Left forelimb (tissue), 1 donor: ENCODE data around the gene BLVRB.
"Not testable (repeated sequence)": the region's sequence is repeated elsewhere in the genome, so short reads cannot be mapped to it uniquely, and the experiment has no call there.

Experiments
- DNase-seq: peaks from one replicate; pipeline ENCODE4 v3.0.0-alpha.2; 2018; ENCODE audit warnings: low spot score

Gene BLVRB

GRCh38 chr19:40486017-40486416, 20.5 kb upstream of the BLVRB start:
- DNase-seq, result no peak

- DNase-seq, result not testable (repeated sequence)
These were observed 10.5 kb upstream of the BLVRB start for GRCh38 chr19:40475878-40476644.

GRCh38 chr19:40474737-40475136, 9.2 kb upstream of the BLVRB start:
- no peak for DNase-seq

GRCh38 chr19:40472516-40472915, 7.0 kb upstream of the BLVRB start:
- no peak for DNase-seq

GRCh38 chr19:40471111-40471510, 5.6 kb upstream of the BLVRB start:
- no peak for DNase-seq

GRCh38 chr19:40469011-40469410, 3.5 kb upstream of the BLVRB start:
- DNase-seq, result no peak

GRCh38 chr19:40466985-40467734, 1.6 kb upstream of the BLVRB start, which contains the start of gene SPTBN4:
SPTBN4 (plus strand) TSS chr19:40467001; CDS start chr19:40472622, 5,621 bp downstream.
- DNase-seq, result no peak

GRCh38 chr19:40466219-40466984, 857 bp upstream of the BLVRB start:
- no peak for DNase-seq

GRCh38 chr19:40465025-40465556, 454 bp downstream of the BLVRB start:
- DNase-seq, result no peak

- peak; percentile 81 for DNase-seq
These were observed 1.2 kb downstream of the BLVRB start for GRCh38 chr19:40464059-40465024.

- DNase-seq, result not testable (repeated sequence)
These were observed 1.9 kb downstream of the BLVRB start for GRCh38 chr19:40463587-40464037.

GRCh38 chr19:40461669-40462221, 3.8 kb downstream of the BLVRB start:
- no peak for DNase-seq

- no peak for DNase-seq
These were observed 5.4 kb downstream of the BLVRB start for GRCh38 chr19:40460185-40460584.

- DNase-seq, result no peak
These were observed 7.0 kb downstream of the BLVRB start for GRCh38 chr19:40458597-40458974.

- no peak for DNase-seq
These were observed 7.5 kb downstream of the BLVRB start for GRCh38 chr19:40457953-40458596.

- DNase-seq, result no peak
These were observed 8.5 kb downstream of the BLVRB start for GRCh38 chr19:40457048-40457447.

- not testable (repeated sequence) for DNase-seq
These were observed 11.6 kb downstream of the BLVRB start for GRCh38 chr19:40453943-40454342.

GRCh38 chr19:40453151-40453735, 12.3 kb downstream of the BLVRB start:
- no peak for DNase-seq

GRCh38 chr19:40452016-40452415, 13.5 kb downstream of the BLVRB start:
- no peak for DNase-seq

- no peak for DNase-seq
These were observed 14.9 kb downstream of the BLVRB start for GRCh38 chr19:40450664-40451063.
